Spleen (tissue), 3 donors: ENCODE results near the gene PSORS1C2.

ENCODE experiments used
- POLR2A ChIP-seq, 3 donors: fragments of 450-650 bp; IDR thresholded peaks; one replicate each; pipeline ENCODE4 v1.5.1; 2017; ENCODE audit warnings: antibody characterized with exemption in 3 of 3, mild to moderate bottlenecking in 1 of 3
- POLR2AphosphoS5 ChIP-seq, 3 donors: sonication (generic); formaldehyde crosslinking; IDR thresholded peaks; one replicate each; pipeline ENCODE4 v1.5.1; 2017; ENCODE audit warnings: antibody characterized with exemption in 3 of 3

- TF ChIP-seq POLR2A (IDR thresholded peaks at IDR 0.05), result no peak
- no peak for TF ChIP-seq POLR2AphosphoS5 (IDR thresholded peaks at IDR 0.05)
These were observed 24.9 kb downstream of the PSORS1C2 start for GRCh38 chr6:31113861-31114540.
